ENCODE measurements around the gene HAUS8. TPM values are rescaled to one million over a fixed set of nuclear protein-coding genes. Genes with fewer than 3 reads are reported as not detected.

HAUS8 gene
- total and polyA plus RNA-seq, 10 of the 15 experiments (the other 5 are each of a cell fraction or from before 2014, with no cell fraction given) = 22.7 to 43.9 (median 34.4) TPM

DNA sequence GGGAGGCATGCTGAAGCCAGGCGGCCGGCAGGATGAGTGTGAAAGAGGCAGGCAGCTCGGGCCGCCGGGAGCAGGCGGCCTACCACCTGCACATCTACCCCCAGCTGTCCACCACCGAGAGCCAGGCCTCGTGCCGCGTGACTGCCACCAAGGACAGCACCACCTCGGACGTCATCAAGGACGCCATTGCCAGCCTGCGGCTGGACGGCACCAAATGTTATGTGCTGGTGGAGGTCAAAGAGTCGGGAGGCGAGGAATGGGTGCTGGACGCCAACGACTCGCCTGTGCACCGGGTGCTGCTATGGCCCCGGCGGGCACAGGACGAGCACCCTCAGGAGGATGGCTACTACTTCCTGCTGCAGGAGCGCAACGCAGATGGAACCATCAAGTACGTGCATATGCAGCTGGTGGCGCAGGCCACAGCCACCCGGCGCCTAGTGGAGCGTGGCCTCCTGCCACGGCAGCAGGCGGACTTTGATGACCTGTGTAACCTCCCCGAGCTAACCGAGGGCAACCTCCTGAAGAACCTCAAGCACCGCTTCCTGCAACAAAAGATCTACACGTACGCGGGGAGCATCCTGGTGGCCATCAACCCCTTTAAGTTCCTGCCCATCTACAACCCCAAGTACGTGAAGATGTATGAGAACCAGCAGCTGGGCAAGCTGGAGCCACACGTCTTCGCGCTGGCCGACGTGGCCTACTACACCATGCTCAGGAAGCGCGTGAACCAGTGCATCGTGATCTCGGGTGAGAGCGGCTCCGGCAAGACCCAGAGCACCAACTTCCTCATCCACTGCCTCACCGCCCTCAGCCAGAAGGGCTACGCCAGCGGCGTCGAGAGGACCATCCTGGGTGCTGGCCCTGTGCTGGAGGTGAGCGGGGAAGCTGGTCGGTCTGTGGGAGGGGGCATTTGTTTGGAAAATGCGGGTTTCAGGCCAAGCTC, 26.7 kb upstream of the HAUS8 start:
- no peak overlapping the region for H3K4me3 ChIP-seq
- H3K4me1 ChIP-seq (ENCODE audit: control insufficient read depth, insufficient read depth, low read length) = peaks cover 40% of the 10 kb centered on the region
- no peaks in the 10 kb centered on the region for H3K27me3 ChIP-seq (replicated peaks in 1 of 2; ENCODE audit: control insufficient read depth in 2 of 2, insufficient read depth in 2 of 2, low read length in 1 of 2)
- H3K9me3 ChIP-seq (replicated peaks; ENCODE audit: control insufficient read depth, insufficient read depth, low read length) = no peaks in the 10 kb centered on the region; the same call in 2 of the 3 replicates
- ChIA-PET POLR2A (interaction anchor here (0.7 to 1.0 kb wide), 2 partner anchors 16 to 113 kb away, joined by 3 read pairs; partner anchors contain the start of gene USE1), SMC1A (ENCODE audit: uncharacterized antibody, unreplicated experiment) (interaction anchor here (1.3 kb wide), 1 partner anchor 23 kb away, joined by 3 read pairs; no protein-coding TSS in a partner anchor), RAD21 (ENCODE audit: unreplicated experiment) (no interaction called here), CTCF (interaction anchor here (0.6 to 1.8 kb wide), 3 partner anchors 11 to 276 kb away, joined by 3 to 6 read pairs (median 5); no protein-coding TSS in a partner anchor)
- 89% methylated on average over 56 of the region's 59 CpGs for WGBS (ENCODE audit: insufficient coverage, insufficient replicate concordance, low lambda C conversion rate, missing lambda C conversion rate)
- no peak for ATAC-seq
- DNase-seq (ENCODE audit: low read depth, low spot score) = no peak
- TF ChIP-seq IKZF2 (IDR thresholded peaks at IDR 0.05) (no peak), RUNX3 (IDR thresholded peaks at IDR 0.05; ENCODE audit: low read length) (no peak), CREM (IDR thresholded peaks at IDR 0.05; ENCODE audit: low read depth) (no peak), MEF2A (IDR thresholded peaks at IDR 0.05; ENCODE audit: insufficient read depth, low read depth, low read length) (no peak), HSF1 (IDR thresholded peaks at IDR 0.05; ENCODE audit: low read depth, low read length) (no peak), GABPA (IDR thresholded peaks at IDR 0.05; ENCODE audit: low read depth) (no peak), RBBP5 (conservative IDR thresholded peaks at IDR 0.05) (no peak), ZSCAN29 (IDR thresholded peaks at IDR 0.05) (no peak), TAF1 (IDR thresholded peaks at IDR 0.05; ENCODE audit: borderline replicate concordance, low read depth, low read length) (no peak)
- in situ Hi-C loops (cut with MboI) (no loop called here), intact Hi-C loops (cut with micrococcal nuclease; ENCODE audit: unreplicated experiment) (no loop called here)
- H3K36me3 ChIP-seq (ENCODE audit: control insufficient read depth in 2 of 2, insufficient read depth in 2 of 2, low read length in 1 of 2) = peaks cover 25 to 34% of the 10 kb centered on the region in 2 experiments
- peaks cover 80% of the 10 kb centered on the region for H3K79me2 ChIP-seq (ENCODE audit: control insufficient read depth, insufficient read depth, low read length)
- FAIRE-seq = no peak
- H3K9ac ChIP-seq (ENCODE audit: control insufficient read depth, insufficient read depth, low read length) = no peak overlapping the region
- peaks cover 3% of the 10 kb centered on the region; the same call in 1 of the 2 replicates for H4K20me1 ChIP-seq (ENCODE audit: control insufficient read depth, insufficient read depth)
- H2AFZ ChIP-seq (ENCODE audit: control insufficient read depth, low read depth, low read length) = no peak overlapping the region
- BruUV-seq (replicated peaks) = TSS peak; percentile 25
- no peak overlapping the region for H3K4me2 ChIP-seq (ENCODE audit: control insufficient read depth, insufficient read depth)
- no peak overlapping the region for H3K27ac ChIP-seq (ENCODE audit: control insufficient read depth, insufficient read depth)
